GM19452 (cell line): Measurements from ENCODE around the gene UBXN7.
"Not testable (repeated sequence)": the region's sequence is repeated elsewhere in the genome, so short reads cannot be mapped to it uniquely, and the experiment has no call there.

Experiments used
- ATAC-seq: cut with Tn5 transposase; IDR thresholded peaks from one replicate; pipeline ENCODE4 v1.9.1; 2021; ENCODE audit not compliant: unreplicated experiment

Gene UBXN7

GRCh38 chr3:196419386-196419785, 12.8 kb downstream of the UBXN7 start:
- no peak for ATAC-seq

GRCh38 chr3:196418601-196419000, 13.6 kb downstream of the UBXN7 start:
- ATAC-seq = no peak

DNA sequence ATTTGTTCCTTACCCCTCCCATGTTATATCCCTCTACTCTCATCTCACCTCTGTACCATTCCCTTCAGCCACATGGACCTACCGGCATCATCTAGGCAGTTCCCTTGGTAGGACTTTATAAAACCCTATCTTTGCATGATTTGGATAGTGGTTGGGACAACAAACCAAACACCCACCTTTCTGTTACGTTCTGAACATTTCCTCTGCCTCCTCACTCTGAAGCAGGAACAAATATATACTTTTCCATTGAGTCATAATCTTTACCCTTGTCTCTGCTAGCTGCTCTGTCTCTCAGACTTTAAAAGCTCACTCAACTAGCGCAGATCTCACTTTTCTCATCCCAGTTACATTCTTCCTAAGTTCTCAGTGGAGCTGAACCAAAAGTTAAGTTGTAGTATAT, 17.8 kb downstream of the UBXN7 start:
- no peak for ATAC-seq

- no peak for ATAC-seq
These were observed 19.5 kb downstream of the UBXN7 start for GRCh38 chr3:196412704-196413103.

- ATAC-seq = no peak
These were observed 22.8 kb downstream of the UBXN7 start for GRCh38 chr3:196409409-196409808.

- ATAC-seq = no peak
These were observed 23.5 kb downstream of the UBXN7 start for GRCh38 chr3:196408565-196409300.

GRCh38 chr3:196406811-196407470, 25.3 kb downstream of the UBXN7 start:
- ATAC-seq = no peak

DNA sequence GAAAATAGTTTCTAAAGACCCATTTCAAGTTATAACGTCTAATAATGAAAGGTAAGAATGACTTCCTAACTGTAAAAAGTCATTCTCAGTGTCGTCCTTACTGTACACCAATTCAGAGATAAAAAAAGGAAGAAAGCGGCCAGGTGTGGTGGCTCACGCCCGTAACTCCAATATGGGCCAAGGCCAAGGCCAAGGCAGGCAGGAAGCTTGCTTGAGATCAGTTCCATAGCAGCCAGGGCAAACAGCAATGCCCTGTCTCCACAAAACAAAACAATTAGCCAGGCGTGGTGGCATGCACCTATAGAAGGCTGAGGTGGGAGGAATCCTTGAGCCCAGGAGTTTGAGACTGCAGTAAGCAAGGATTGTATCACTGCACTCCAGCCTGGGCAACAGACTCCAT, 31.9 kb downstream of the UBXN7 start:
- no peak for ATAC-seq

DNA sequence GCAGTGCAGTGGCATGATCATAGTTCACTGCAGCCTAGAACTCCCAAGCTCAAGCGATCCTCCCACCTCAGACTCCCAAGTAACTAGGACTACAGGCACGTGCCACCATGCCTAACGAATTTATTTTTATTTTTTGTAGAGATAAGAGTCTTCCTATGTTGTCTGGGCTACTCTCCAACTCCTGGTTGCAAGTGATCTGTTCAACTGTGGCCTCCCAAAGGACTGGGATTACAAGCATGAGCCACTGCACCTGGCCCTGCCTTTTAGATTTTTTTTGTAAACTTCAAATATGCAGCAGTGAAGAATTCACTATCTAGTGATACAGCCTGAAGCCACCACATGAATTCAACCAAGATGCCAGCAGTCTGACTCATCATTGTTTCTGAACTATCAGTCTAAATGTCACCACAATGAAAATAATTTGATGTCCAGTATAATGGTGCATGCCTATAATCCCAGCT, 32.7 kb downstream of the UBXN7 start:
- no peak for ATAC-seq

DNA sequence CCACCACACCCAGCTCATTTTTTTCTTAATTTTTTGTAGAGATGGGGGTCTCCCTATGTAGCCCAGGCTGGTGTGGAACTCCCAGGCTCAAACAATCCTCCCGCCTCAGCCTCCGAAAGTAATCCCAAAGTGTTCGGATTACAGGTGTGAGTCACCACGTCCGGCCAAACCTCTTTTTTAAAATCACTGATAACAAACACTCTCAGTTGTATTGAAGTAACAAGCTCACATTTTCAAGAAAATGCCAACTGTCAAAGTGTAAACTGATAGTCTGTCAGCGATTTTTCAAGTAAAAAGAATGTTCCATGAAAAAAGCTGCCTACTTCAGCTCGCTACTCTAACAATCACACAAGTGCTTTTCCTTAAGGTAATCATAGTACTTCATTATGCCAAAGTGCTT, 33.4 kb downstream of the UBXN7 start:
- ATAC-seq = no peak

DNA sequence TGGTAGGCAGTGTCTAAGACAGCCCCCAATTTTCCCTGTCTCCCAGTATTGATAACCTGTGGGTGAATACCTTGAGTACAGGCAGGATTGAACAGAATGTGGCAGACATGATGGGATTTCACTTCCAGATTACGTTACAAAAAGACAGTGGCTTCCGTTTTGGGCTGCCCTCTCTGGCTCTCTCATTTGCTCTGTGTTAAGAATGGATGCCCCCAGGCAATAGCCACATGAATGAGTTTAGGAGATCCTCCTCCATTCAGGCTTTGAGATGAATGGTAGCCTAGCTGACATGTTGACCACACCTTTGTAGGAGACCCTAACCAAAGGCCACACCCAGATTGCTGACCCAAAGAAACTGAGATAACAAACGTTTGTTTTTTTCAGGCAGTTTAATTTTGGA, 34.3 kb downstream of the UBXN7 start:
- no peak for ATAC-seq

DNA sequence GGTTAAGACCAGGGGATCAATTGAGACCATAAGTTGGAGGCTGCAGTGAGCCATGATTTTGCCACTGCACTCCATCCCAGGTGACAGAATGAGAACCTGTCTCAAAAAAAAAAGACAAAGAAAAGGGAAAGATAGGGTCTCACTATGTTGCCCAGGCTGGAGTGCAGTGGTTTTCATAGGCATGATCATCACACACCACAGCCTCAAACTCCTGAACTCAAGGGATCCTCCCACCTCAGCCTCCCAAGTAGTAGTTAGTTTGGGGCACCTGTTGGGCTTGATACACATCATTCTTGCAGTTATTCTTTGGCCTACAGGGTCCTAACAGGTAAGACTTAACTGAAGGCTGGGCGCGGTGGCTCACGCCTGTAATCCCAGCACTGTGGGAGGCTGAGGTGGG, 42.1 kb downstream of the UBXN7 start:
- ATAC-seq = no peak

DNA sequence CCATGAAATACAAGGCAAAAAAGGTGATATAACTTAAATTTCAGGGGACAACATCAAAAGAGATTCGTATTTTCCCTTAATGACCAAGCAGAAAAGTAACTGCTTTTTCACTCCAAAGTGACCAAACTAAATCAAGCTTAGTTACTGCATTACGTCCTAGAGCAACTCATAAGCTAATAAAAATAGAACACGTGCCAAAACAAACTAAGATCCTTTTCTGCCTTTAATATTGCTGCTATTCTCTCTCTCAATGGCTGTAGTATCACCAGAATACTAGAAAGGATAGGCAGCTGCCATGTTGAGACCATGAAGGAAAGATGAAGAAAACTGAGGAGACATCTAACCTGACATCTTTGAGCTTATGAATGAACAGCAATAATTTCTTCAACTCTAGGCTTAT, 43.3 kb downstream of the UBXN7 start:
- ATAC-seq = no peak

- ATAC-seq = not testable (repeated sequence)
These were observed 44.3 kb downstream of the UBXN7 start for GRCh38 chr3:196387941-196388340.

GRCh38 chr3:196386797-196387196, 45.4 kb downstream of the UBXN7 start:
- ATAC-seq = not testable (repeated sequence)

DNA sequence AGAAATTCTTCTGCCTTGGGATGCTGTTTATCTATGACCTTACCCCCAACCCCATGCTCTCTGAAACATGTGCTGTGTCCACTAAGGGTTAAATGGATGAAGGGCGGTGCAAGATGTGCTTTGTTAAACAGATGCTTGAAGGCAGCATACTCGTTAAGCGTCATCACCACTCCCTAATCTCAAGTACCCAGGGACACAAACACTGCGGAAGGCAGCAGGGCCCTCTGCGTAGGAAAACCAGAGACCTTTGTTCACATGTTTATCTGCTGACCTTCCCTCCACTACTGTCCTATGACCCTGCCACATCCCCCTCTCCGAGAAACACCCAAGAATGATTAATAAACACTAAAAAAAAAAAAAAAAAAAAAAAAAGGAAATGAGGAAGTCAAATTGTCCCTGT, 46.2 kb downstream of the UBXN7 start:
- ATAC-seq = not testable (repeated sequence)

GRCh38 chr3:196385446-196385845, 46.8 kb downstream of the UBXN7 start:
- not testable (repeated sequence) for ATAC-seq

DNA sequence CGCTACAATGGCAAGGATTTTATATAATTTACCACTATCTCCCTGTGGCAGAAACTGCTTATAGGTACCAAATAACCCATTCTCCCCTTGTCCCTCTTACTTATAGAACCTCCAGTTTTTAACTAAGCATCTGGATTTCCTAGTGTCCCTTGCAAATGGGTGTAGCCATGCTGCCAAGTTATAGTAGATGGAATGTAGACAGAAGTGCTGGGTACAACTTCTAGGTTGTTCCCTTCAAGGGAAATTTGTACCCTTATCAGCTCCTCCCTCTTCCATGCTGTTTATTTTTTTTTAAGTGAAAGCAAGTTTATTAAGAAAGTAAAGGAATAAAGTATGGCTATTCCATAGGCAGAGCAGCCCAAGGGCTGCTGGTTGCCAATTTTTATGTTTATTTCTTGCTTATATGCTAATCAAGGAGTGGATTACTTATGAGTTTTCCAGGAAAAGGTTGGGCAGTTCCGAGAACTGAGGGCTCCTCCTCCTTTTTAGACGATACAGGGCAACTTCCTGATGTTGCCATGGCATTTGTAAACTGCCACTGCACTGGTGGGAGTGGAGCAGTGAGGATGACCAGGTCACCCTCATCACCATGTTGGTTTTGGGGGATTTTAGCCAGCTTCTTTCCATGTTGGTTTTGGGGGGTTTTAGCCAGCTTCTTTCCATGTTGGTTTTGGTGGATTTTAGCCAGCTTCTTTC, 53.9 kb downstream of the UBXN7 start:
- no peak for ATAC-seq

- no peak for ATAC-seq
These were observed 54.9 kb downstream of the UBXN7 start for GRCh38 chr3:196377321-196377720.

DNA sequence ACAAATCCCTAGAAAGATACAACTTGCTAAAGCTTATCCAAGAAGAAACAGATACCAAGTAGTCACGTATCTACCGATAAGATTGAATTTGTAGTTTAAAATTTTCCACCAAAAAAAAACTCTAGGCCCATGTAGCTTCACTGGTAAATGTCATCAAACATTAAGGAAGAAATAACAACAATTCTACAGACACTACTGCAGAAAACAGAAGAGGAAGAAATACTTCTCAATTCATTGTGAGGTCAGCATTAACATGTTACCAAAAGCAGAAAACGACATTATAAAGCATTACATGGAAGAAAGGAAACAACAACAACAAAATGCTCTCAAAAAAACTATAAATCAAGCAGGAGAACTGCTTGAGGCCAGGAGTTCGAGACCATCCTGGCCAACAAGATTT, 66.5 kb downstream of the UBXN7 start:
- ATAC-seq = no peak

GRCh38 chr3:196360586-196360985, 71.6 kb downstream of the UBXN7 start:
- no peak for ATAC-seq

DNA sequence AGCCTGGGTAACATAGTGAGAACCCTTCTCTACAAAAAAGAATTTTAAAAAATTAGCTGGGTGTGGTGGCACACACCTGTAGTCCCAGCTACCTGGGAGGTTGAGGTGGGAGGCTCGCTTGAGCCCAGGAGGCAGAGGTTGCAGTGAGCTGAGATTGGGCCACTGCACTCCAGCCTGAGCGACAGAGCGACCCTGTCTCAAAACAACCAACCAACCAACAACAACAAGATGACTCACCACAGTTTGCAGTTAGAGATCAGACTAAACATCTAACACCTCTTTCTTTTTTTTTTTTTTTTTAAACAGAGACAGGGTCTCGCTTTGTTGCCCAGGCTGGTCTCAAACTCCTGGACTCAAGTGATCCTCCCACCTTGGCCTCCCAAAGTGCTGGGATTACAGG, 73.7 kb downstream of the UBXN7 start:
- ATAC-seq = not testable (repeated sequence)
